DOHH2 (cell line): Measurements from ENCODE around the gene PLA2G6.

ENCODE experiments used
- H3F3A ChIP-seq: fragments of 200-600 bp; sonication (generic), shearing (Covaris generic); 2 replicates; pipeline ENCODE4 v1.6.0; 2016; ENCODE audit warnings: antibody characterized with exemption, mild to moderate bottlenecking; ENCODE audit not compliant: control insufficient read depth, insufficient read depth
- H3K27ac ChIP-seq: fragments of 200-600 bp; sonication (generic); 2 replicates; pipeline ENCODE4 v1.5.1; 2014; ENCODE audit warnings: low read depth, mild to moderate bottlenecking, low read length, moderate library complexity
- H3K27me3 ChIP-seq: fragments of 200-600 bp; sonication (generic); 2 replicates; pipeline ENCODE4 v1.6.1; 2014; ENCODE audit warnings: mild to moderate bottlenecking, low read length, mixed read lengths; ENCODE audit not compliant: control insufficient read depth
- H3K36me3 ChIP-seq: fragments of 200-600 bp; sonication (generic); 2 replicates; pipeline ENCODE4 v1.6.1; 2014; ENCODE audit warnings: mild to moderate bottlenecking, low read length, moderate library complexity, mixed read lengths; ENCODE audit not compliant: control insufficient read depth
- H3K4me1 ChIP-seq: fragments of 200-600 bp; sonication (generic); 2 replicates; pipeline ENCODE4 v1.6.1; 2014; ENCODE audit warnings: mild to moderate bottlenecking, low read length, mixed read lengths; ENCODE audit not compliant: control insufficient read depth
- H3K4me2 ChIP-seq: fragments of 200-600 bp; sonication (generic); 2 replicates; pipeline ENCODE4 v1.6.0; 2014; ENCODE audit warnings: mild to moderate bottlenecking, low read length, moderate library complexity
- H3K4me3 ChIP-seq: fragments of 200-600 bp; sonication (generic); 2 replicates; pipeline ENCODE4 v1.5.1; 2014; ENCODE audit warnings: mild to moderate bottlenecking, low read length, mixed read lengths
- H3K79me2 ChIP-seq: fragments of 200-600 bp; sonication (generic); 2 replicates; pipeline ENCODE4 v1.6.1; 2014; ENCODE audit warnings: mild to moderate bottlenecking, low read length, mixed read lengths; ENCODE audit not compliant: control insufficient read depth
- H3K9me2 ChIP-seq: fragments of 200-600 bp; sonication (generic); replicated peaks from 2 replicates; pipeline ENCODE4 v1.6.1; 2014; ENCODE audit warnings: mild to moderate bottlenecking, low read length, mixed read lengths; ENCODE audit not compliant: control insufficient read depth
- H3K9me3 ChIP-seq: fragments of 200-600 bp; sonication (generic); 2 replicates; pipeline ENCODE4 v1.6.1; 2014; ENCODE audit warnings: antibody characterized with exemption, low read length, mixed read lengths; ENCODE audit not compliant: control insufficient read depth, insufficient read depth
- H4K20me1 ChIP-seq: fragments of 200-600 bp; sonication (generic); 2 replicates; pipeline ENCODE4 v1.6.0; 2014; ENCODE audit warnings: low read depth, mild to moderate bottlenecking, antibody characterized with exemption, low read length, moderate library complexity; ENCODE audit not compliant: control insufficient read depth, insufficient read depth
- CTCF ChIP-seq: fragments of 200-600 bp; sonication (generic); IDR thresholded peaks from one replicate; pipeline ENCODE4 v1.5.1; 2014; ENCODE audit warnings: antibody characterized with exemption, mild to moderate bottlenecking, low read depth, low read length; ENCODE audit not compliant: poor library complexity, severe bottlenecking
- EZH2phosphoT487 ChIP-seq: fragments of 200-600 bp; sonication (generic); IDR thresholded peaks from 2 replicates; pipeline ENCODE4 v1.6.1; 2017; ENCODE audit warnings: borderline replicate concordance, mild to moderate bottlenecking, antibody characterized with exemption, low read length, moderate library complexity, mixed read lengths

The PLA2G6 gene

GRCh38 chr22:38135133-38135706 is 46.4 kb downstream of the PLA2G6 start:
- H3F3A ChIP-seq, result no peaks in the 10 kb centered on the region
- H3K79me2 ChIP-seq, result no peaks in the 10 kb centered on the region
- H3K27ac ChIP-seq, result no peak overlapping the region
- no peak overlapping the region for H3K4me2 ChIP-seq
- no peaks in the 10 kb centered on the region for H3K36me3 ChIP-seq
- no peak overlapping the region for H3K4me3 ChIP-seq
- no peak for TF ChIP-seq EZH2phosphoT487
- TF ChIP-seq CTCF, result no peak
- H3K9me3 ChIP-seq, result no peaks in the 10 kb centered on the region
- no peaks in the 10 kb centered on the region for H3K27me3 ChIP-seq
- H3K9me2 ChIP-seq, result no peaks in the 10 kb centered on the region
- no peaks in the 10 kb centered on the region for H3K4me1 ChIP-seq
- H4K20me1 ChIP-seq, result no peaks in the 10 kb centered on the region

- Histone ChIP-seq H3K9me3 (no peaks in the 10 kb centered on the region), H3K79me2 (no peaks in the 10 kb centered on the region), H3K4me2 (no peak overlapping the region), H3K27ac (no peak overlapping the region), H3K4me3 (no peak overlapping the region), H3K27me3 (no peaks in the 10 kb centered on the region), H3K4me1 (no peaks in the 10 kb centered on the region), H4K20me1 (no peaks in the 10 kb centered on the region), H3F3A (no peaks in the 10 kb centered on the region), H3K36me3 (no peaks in the 10 kb centered on the region), H3K9me2 (no peaks in the 10 kb centered on the region)
- TF ChIP-seq EZH2phosphoT487 (no peak), CTCF (no peak)
Observed at GRCh38 chr22:38133331-38133730, 48.3 kb downstream of the PLA2G6 start.

GRCh38 chr22:38132794-38133193 is 48.8 kb downstream of the PLA2G6 start:
- Histone ChIP-seq H3K9me2 (no peaks in the 10 kb centered on the region), H3K27ac (no peak overlapping the region), H3K4me3 (no peak overlapping the region), H3K9me3 (no peaks in the 10 kb centered on the region), H3K36me3 (no peaks in the 10 kb centered on the region), H3K79me2 (no peaks in the 10 kb centered on the region), H3K4me2 (no peak overlapping the region), H4K20me1 (no peaks in the 10 kb centered on the region), H3K4me1 (no peaks in the 10 kb centered on the region), H3F3A (no peaks in the 10 kb centered on the region), H3K27me3 (no peaks in the 10 kb centered on the region)
- TF ChIP-seq CTCF (no peak), EZH2phosphoT487 (no peak)
